H1 (cell line): ENCODE results near the gene MAP4. TPM values are rescaled to one million over a fixed set of nuclear protein-coding genes. Genes with fewer than 3 reads are reported as not detected.

Experiments used
- CTCF ChIA-PET: fragments of 300-600 bp; sonication (Branson Sonifier 250); formaldehyde crosslinking; loops from one replicate; lab custom pipeline; 2021; ENCODE audit not compliant: partially characterized antibody; lab: Charles Lee
- POLR2A ChIA-PET: fragments of 300-600 bp; sonication (Branson Sonifier 250); formaldehyde crosslinking; loops from one replicate; lab custom pipeline; 2021; ENCODE audit warnings: inconsistent platforms; ENCODE audit not compliant: partially characterized antibody; lab: Charles Lee
- DNase-seq, 2 experiments: peaks; one replicate each; pipeline versions ENCODE4 v3.0.0 to v3.0.0-alpha.2; 2010 to 2022; ENCODE audit warnings: low spot score in 2 of 2, low read depth in 1 of 2, mixed read lengths in 1 of 2
- FAIRE-seq: peaks from 2 replicates; lab custom pipeline; 2011; peaks lifted over from hg19 to GRCh38; lab: Jason Lieb, UNC
- H2AFZ ChIP-seq: 2 replicates; pipeline ENCODE4 v1.8.1; 2012; ENCODE audit warnings: low read length, inconsistent platforms
- H2AK5ac ChIP-seq: 2 replicates; pipeline ENCODE4 v1.6.1; 2013; ENCODE audit warnings: low read depth, low read length
- H2BK120ac ChIP-seq: replicated peaks from 2 replicates; pipeline ENCODE3; 2013; ENCODE audit warnings: low read depth, low read length, inconsistent platforms
- H2BK12ac ChIP-seq: 2 replicates; pipeline ENCODE4 v1.6.1; 2013; ENCODE audit warnings: low read depth, low read length
- H2BK15ac ChIP-seq: 2 replicates; pipeline ENCODE4 v1.6.1; 2013; ENCODE audit warnings: low read length
- H2BK20ac ChIP-seq: 2 replicates; pipeline ENCODE4 v1.6.1; 2013; ENCODE audit warnings: low read length
- H2BK5ac ChIP-seq: 2 replicates; pipeline ENCODE4 v1.6.1; 2013; ENCODE audit warnings: low read depth, low read length
- H3K14ac ChIP-seq: 2 replicates; pipeline ENCODE4 v1.6.1; 2013; ENCODE audit warnings: inconsistent platforms; ENCODE audit not compliant: insufficient read length
- H3K18ac ChIP-seq: 2 replicates; pipeline ENCODE4 v1.6.1; 2013; ENCODE audit warnings: low read length; ENCODE audit errors: extremely low read depth
- H3K23ac ChIP-seq: 2 replicates; pipeline ENCODE4 v1.6.1; 2013; ENCODE audit warnings: inconsistent platforms; ENCODE audit not compliant: insufficient read length
- H3K23me2 ChIP-seq: 2 replicates; pipeline ENCODE4 v1.6.1; 2013; ENCODE audit warnings: low read depth, low read length
- H3K27ac ChIP-seq: 2 replicates; pipeline ENCODE4 v1.6.1; 2011; ENCODE audit warnings: low read depth, low read length, inconsistent platforms
- H3K27me3 ChIP-seq, 4 experiments: replicated peaks in 1 of 4; 1 replicate in 1 of 4; 2 replicates in 3 of 4; pipeline versions ENCODE4 v1.6.1 to v1.8.1; 2011 to 2013; ENCODE audit warnings: low read length in 3 of 4, mild to moderate bottlenecking in 3 of 4, inconsistent platforms in 2 of 4, mixed read lengths in 2 of 4, moderate library complexity in 1 of 4; ENCODE audit not compliant: control insufficient read depth in 3 of 4, insufficient read depth in 3 of 4; ENCODE audit errors: extremely low read depth in 1 of 4
- H3K36me3 ChIP-seq, 4 experiments: 2 replicates each; pipeline versions ENCODE4 v1.6.1 to v1.8.1; 2011 to 2013; ENCODE audit warnings: mild to moderate bottlenecking in 4 of 4, low read length in 3 of 4, moderate library complexity in 2 of 4, control low read depth in 1 of 4, inconsistent platforms in 1 of 4; ENCODE audit not compliant: insufficient read depth in 4 of 4, control insufficient read depth in 2 of 4
- H3K4ac ChIP-seq: replicated peaks from 2 replicates; pipeline ENCODE3; 2013; ENCODE audit warnings: low read length, low read depth, mixed read lengths, inconsistent platforms; ENCODE audit not compliant: insufficient read length
- H3K4me1 ChIP-seq, 4 experiments: replicated peaks in 1 of 4; 1 replicate in 1 of 4; 2 replicates in 3 of 4; pipeline versions ENCODE4 v1.6.1 to v1.8.1; 2011 to 2013; ENCODE audit warnings: low read length in 3 of 4, inconsistent platforms in 2 of 4, mixed read lengths in 1 of 4; ENCODE audit not compliant: insufficient read depth in 4 of 4, control insufficient read depth in 3 of 4
- H3K4me2 ChIP-seq, 2 experiments: 2 replicates each; pipeline versions ENCODE4 v1.6.1 to v1.8.1; 2011 to 2013; ENCODE audit warnings: low read depth in 2 of 2, low read length in 2 of 2, control low read depth in 1 of 2, inconsistent platforms in 1 of 2, mild to moderate bottlenecking in 1 of 2; ENCODE audit not compliant: insufficient read depth in 1 of 2
- H3K4me3 ChIP-seq, 4 experiments: fragments of 200-600, 300-600 bp in 1 of 4; sonication (generic), shearing (Covaris generic), sonication (Bioruptor Twin) in 1 of 4; 2 replicates each; pipeline versions ENCODE4 v1.5.1 to v1.8.1; 2011 to 2016; ENCODE audit warnings: low read length in 4 of 4, low read depth in 3 of 4, control low read depth in 2 of 4, inconsistent platforms in 2 of 4, mild to moderate bottlenecking in 2 of 4, mixed read lengths in 1 of 4, moderate library complexity in 1 of 4; ENCODE audit not compliant: insufficient read depth in 2 of 4; ENCODE audit errors: extremely low read depth in 1 of 4
- H3K56ac ChIP-seq: replicated peaks from 2 replicates; pipeline ENCODE3; 2013; ENCODE audit warnings: low read depth, mild to moderate bottlenecking, mixed read lengths, low read length, inconsistent platforms; ENCODE audit not compliant: insufficient read length
- H3K79me1 ChIP-seq: 2 replicates; pipeline ENCODE4 v1.6.1; 2013; ENCODE audit warnings: low read depth, low read length, control low read depth
- H3K79me2 ChIP-seq, 2 experiments: 2 replicates each; pipeline versions ENCODE4 v1.6.1 to v1.8.1; 2012 to 2013; ENCODE audit warnings: low read length in 2 of 2, mild to moderate bottlenecking in 2 of 2, inconsistent platforms in 1 of 2; ENCODE audit not compliant: insufficient read depth in 2 of 2, control insufficient read depth in 1 of 2
- H3K9ac ChIP-seq, 4 experiments: replicated peaks in 1 of 4; 1 replicate in 1 of 4; 2 replicates in 3 of 4; pipeline versions ENCODE4 v1.6.1 to v1.8.1; 2011 to 2013; ENCODE audit warnings: low read depth in 3 of 4, low read length in 3 of 4, control low read depth in 2 of 4, mild to moderate bottlenecking in 2 of 4, moderate library complexity in 2 of 4, inconsistent platforms in 1 of 4; ENCODE audit errors: extremely low read depth in 1 of 4
- H3K9me3 ChIP-seq, 2 experiments: 2 replicates each; pipeline versions ENCODE4 v1.6.1 to v1.8.1; 2012 to 2013; ENCODE audit warnings: mild to moderate bottlenecking in 2 of 2, moderate library complexity in 2 of 2, control low read depth in 1 of 2, inconsistent platforms in 1 of 2, low read depth in 1 of 2, low read length in 1 of 2, mixed read lengths in 1 of 2; ENCODE audit not compliant: insufficient read depth in 2 of 2
- H4K20me1 ChIP-seq, 2 experiments: replicated peaks in 1 of 2; 2 replicates each; pipeline versions ENCODE3 to v1.8.1; 2011 to 2013; ENCODE audit warnings: inconsistent platforms in 2 of 2, low read length in 2 of 2, mild to moderate bottlenecking in 1 of 2; ENCODE audit not compliant: insufficient read depth in 2 of 2, control insufficient read depth in 1 of 2
- H4K5ac ChIP-seq: 2 replicates; pipeline ENCODE4 v1.6.1; 2013; ENCODE audit warnings: low read length, low read depth, mixed read lengths, inconsistent platforms; ENCODE audit not compliant: insufficient read length
- H4K8ac ChIP-seq: 2 replicates; pipeline ENCODE4 v1.8.0; 2013; ENCODE audit warnings: mild to moderate bottlenecking, moderate library complexity, low read length, inconsistent platforms; ENCODE audit not compliant: insufficient read depth; ENCODE audit errors: extremely low read depth
- H4K91ac ChIP-seq: replicated peaks from 2 replicates; pipeline ENCODE3; 2013; ENCODE audit warnings: low read length, mixed read lengths, inconsistent platforms; ENCODE audit not compliant: insufficient read length
- CHD1 ChIP-seq: IDR thresholded peaks from 2 replicates; pipeline ENCODE4 v1.6.1; 2012; ENCODE audit warnings: low read depth, low read length, improper control_type of control experiment
- CHD2 ChIP-seq: IDR thresholded peaks from 2 replicates; pipeline ENCODE4 v1.6.1; 2012; ENCODE audit warnings: low read length, improper control_type of control experiment
- JUND ChIP-seq: IDR thresholded peaks from 2 replicates; pipeline ENCODE4 v1.6.1; 2011; ENCODE audit warnings: mild to moderate bottlenecking, improper control_type of control experiment, low read length
- NANOG ChIP-seq: IDR thresholded peaks from 2 replicates; pipeline ENCODE4 v1.6.1; 2011; ENCODE audit warnings: low read length, low read depth, mild to moderate bottlenecking, inconsistent platforms; ENCODE audit not compliant: insufficient read depth, poor library complexity, severe bottlenecking
- NRF1 ChIP-seq: IDR thresholded peaks from 2 replicates; pipeline ENCODE4 v1.6.1; 2011; ENCODE audit warnings: mild to moderate bottlenecking, low read depth, low read length, improper control_type of control experiment
- RBBP5 ChIP-seq: IDR thresholded peaks from 2 replicates; pipeline ENCODE4 v1.7.1; 2012; ENCODE audit warnings: low read depth, mild to moderate bottlenecking, inconsistent platforms, low read length, moderate library complexity, borderline replicate concordance
- TAF7 ChIP-seq: optimal IDR thresholded peaks from 2 replicates; pipeline ENCODE3; 2011; ENCODE audit warnings: low read depth, mild to moderate bottlenecking, inconsistent platforms, low read length, moderate library complexity, borderline replicate concordance
- TCF12 ChIP-seq: IDR thresholded peaks from 2 replicates; pipeline ENCODE4 v1.6.1; 2011; ENCODE audit warnings: low read depth, mild to moderate bottlenecking, low read length
- USF2 ChIP-seq: IDR thresholded peaks from 2 replicates; pipeline ENCODE4 v1.6.1; 2011; ENCODE audit warnings: low read length, improper control_type of control experiment
- WGBS, 2 experiments: shearing (Covaris generic) in 1 of 2; methylation state at CpG; one replicate each; pipeline versions ENCODE4 v1.1.6 to v1.1.7; 2013 to 2015; ENCODE audit warnings: low lambda C conversion rate in 2 of 2, mixed read lengths in 2 of 2, inconsistent platforms in 1 of 2, low coverage in 1 of 2, missing lambda C conversion rate in 1 of 2; ENCODE audit not compliant: insufficient replicate concordance in 2 of 2, insufficient coverage in 1 of 2, insufficient read length in 1 of 2; ENCODE audit errors: extremely low coverage in 1 of 2, missing lambda C conversion rate in 1 of 2; 5-methylcytosine and 5-hydroxymethylcytosine counted together
- polyA plus RNA-seq, 7 experiments: library from polyadenylated mRNA; depleted of rRNA in 3 of 7; stranded (reverse) in 5 of 7; unstranded in 2 of 7; fragments of >200 nt in 5 of 7; fragments of 200-250 nt in 2 of 7; gene quantifications; 1 replicate in 5 of 7; 2 replicates in 1 of 7; 4 replicates in 1 of 7; pipeline versions ENCODE4 v1.2.1 to v1.2.3, GENCODE V29; 2011 to 2013; ENCODE audit warnings: missing spikeins in 2 of 7, mixed read lengths in 2 of 7
- total RNA-seq: library from RNA; stranded (reverse); fragmentation: NEBNext Ultra II Directional; extraction: Animal tissue kit (Norgen Biotek cat#: 25700); gene quantifications from 2 replicates; pipeline ENCODE4 v1.2.1, GENCODE V29; 2021

MAP4 gene
- total and polyA plus RNA-seq, 2 of the 8 experiments (the other 6 are each of a cell fraction or from before 2014, with no cell fraction given) = 67.0 to 179 TPM

DNA sequence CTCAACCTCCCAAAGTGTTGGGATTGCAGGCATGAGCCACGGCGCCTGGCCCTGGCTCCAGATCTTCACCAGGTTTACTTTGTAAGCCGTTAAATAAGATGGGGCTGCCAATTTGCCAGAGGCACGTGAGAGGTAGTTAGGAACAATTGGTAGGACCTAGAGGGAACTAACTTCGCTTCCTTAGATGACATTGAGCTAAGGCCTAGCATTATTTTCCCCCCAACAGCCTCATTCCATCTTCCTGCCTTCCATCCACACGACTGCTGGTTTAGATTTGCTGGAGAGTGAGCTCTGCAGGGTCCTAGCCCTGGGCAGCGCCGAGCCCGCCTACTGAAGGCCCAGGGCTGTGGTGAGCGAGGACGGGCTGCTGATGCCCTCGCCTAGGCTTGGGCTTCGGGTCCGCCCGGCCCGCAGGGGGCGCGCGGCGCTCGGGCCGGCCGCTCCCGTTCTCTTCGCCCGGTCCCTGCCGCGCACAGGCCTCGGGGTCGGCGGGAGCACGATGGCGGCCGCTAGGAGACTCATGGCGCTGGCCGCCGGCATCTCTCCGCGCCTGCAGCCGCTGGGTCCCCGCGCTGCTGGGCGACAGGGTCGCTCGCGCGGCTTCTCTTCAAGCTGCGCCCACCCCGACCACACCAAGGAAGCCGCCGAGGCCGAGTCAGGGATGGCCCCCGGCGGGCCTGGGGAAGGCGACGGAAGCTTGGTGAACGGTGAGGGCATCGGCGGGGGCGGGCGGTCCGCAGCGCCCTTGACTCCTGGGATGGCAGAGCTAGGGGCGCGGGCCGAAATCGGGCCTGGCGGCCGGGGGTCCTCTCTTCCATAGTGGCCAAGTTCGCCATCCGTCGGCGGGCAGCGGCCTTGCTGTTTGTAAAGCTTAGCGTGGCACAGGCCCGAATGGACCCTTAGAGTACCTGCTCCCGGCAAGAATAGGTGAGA lies 191.4 kb downstream of the MAP4 start:
- Histone ChIP-seq H3K23ac (no peak overlapping the region), H2BK120ac (peak overlapping the region; percentile 38), H3K9ac (peak overlapping the region; percentile 83 to 99 (median 92)), H3K79me1 (peaks cover 5% of the 10 kb centered on the region), H4K91ac (peak overlapping the region; percentile 84), H2BK5ac (peak overlapping the region; percentile 87), H3K4me3 (peak overlapping the region; percentile 80 to 99 (median 86)), H2BK12ac (peak overlapping the region; percentile 68; the same call in 1 of the 2 replicates), H3K79me2 (peaks cover 8 to 27% of the 10 kb centered on the region in 2 experiments), H4K8ac (peak overlapping the region; percentile 98; the same call in 1 of the 2 replicates), H2BK15ac (no peak overlapping the region), H3K4ac (peak overlapping the region; percentile 99), H4K5ac (peak overlapping the region; percentile 73), H3K23me2 (peaks cover 7% of the 10 kb centered on the region), H4K20me1 (peaks cover 0 to 4% of the 10 kb centered on the region in 2 experiments), H3K27me3 (no peaks in the 10 kb centered on the region), H2AK5ac (no peak overlapping the region), H3K36me3 (peaks cover 18 to 46% (median 25%) of the 10 kb centered on the region in 4 experiments), H2AFZ (no peak overlapping the region), H3K4me2 (peak overlapping the region; percentile 78 to 100), H3K27ac (peak overlapping the region; percentile 79), H3K14ac (no peak overlapping the region), H3K56ac (peak overlapping the region; percentile 77), H3K4me1 (peaks cover 3 to 6% (median 4%) of the 10 kb centered on the region in 4 experiments; a peak in 5 of 7 replicates), H2BK20ac (no peak overlapping the region), H3K18ac (peak overlapping the region; percentile 13), H3K9me3 (no peaks in the 10 kb centered on the region)
- ChIA-PET POLR2A (interaction anchor here (0.6 to 4.8 kb wide), 27 partner anchors 8 to 362 kb away, joined by 3 to 34 read pairs (median 5); partner anchors contain the start of gene SCAP), CTCF (interaction anchor here (0.6 to 2.9 kb wide), 25 partner anchors 9 to 538 kb away, joined by 3 to 37 read pairs (median 5); partner anchors contain the start of gene DHX30)
- WGBS, 2 experiments = 6% methylated on average over 75 of the region's 77 CpGs; no CpG with 5 or more reads in 1 of the 2 experiments
- FAIRE-seq (no peak), DNase-seq (peak in 1 of 2 experiments; percentile 86)
- peak; percentile 48; the same call in 1 of the 2 replicates for TF ChIP-seq RBBP5
- peak; percentile 9; the same call in 1 of the 2 replicates for TF ChIP-seq USF2
- no peak for TF ChIP-seq NRF1
- no peak for TF ChIP-seq CHD1
- TF ChIP-seq TCF12 = no peak
- TF ChIP-seq JUND = peak; percentile 37; the same call in 1 of the 2 replicates
- TF ChIP-seq CHD2 = no peak; the same call in 1 of the 2 replicates
- TF ChIP-seq NANOG = no peak
- TF ChIP-seq TAF7 = peak; percentile 87
